Hepatocyte (in vitro differentiated cells): ENCODE data around the gene TXNDC16. TPM values are rescaled to one million over a fixed set of nuclear protein-coding genes. Genes with fewer than 3 reads are reported as not detected.

Experiments used
- DNase-seq: peaks from one replicate; pipeline ENCODE4 v3.0.0-alpha.2; 2016; ENCODE audit warnings: low spot score
- H2AFZ ChIP-seq: fragments of 200-600 bp; sonication (generic); 2 replicates; pipeline ENCODE4 v1.6.0; 2016; ENCODE audit warnings: antibody characterized with exemption, mild to moderate bottlenecking
- H3K27ac ChIP-seq: fragments of 200-600 bp; sonication (generic); 2 replicates; pipeline ENCODE4 v1.5.1; 2016; ENCODE audit warnings: mild to moderate bottlenecking
- H3K27me3 ChIP-seq: fragments of 200-600 bp; sonication (generic); 2 replicates; pipeline ENCODE4 v1.6.1; 2016
- H3K36me3 ChIP-seq: fragments of 200-600 bp; sonication (generic); replicated peaks from 2 replicates; pipeline ENCODE4 v1.5.1; 2016; ENCODE audit warnings: low read depth; ENCODE audit not compliant: insufficient read depth
- H3K4me1 ChIP-seq: fragments of 200-600 bp; sonication (generic); 2 replicates; pipeline ENCODE4 v1.5.1; 2016; ENCODE audit warnings: mild to moderate bottlenecking, moderate library complexity; ENCODE audit not compliant: insufficient read depth
- H3K4me2 ChIP-seq: fragments of 200-600 bp; sonication (generic); 2 replicates; pipeline ENCODE4 v1.6.0; 2016
- H3K4me3 ChIP-seq: fragments of 200-600 bp; sonication (generic); 2 replicates; pipeline ENCODE4 v1.5.1; 2016; ENCODE audit warnings: mild to moderate bottlenecking
- H3K79me2 ChIP-seq: fragments of 200-600 bp; sonication (generic); 2 replicates; pipeline ENCODE4 v1.6.0; 2017; ENCODE audit warnings: mild to moderate bottlenecking
- H3K9me2 ChIP-seq: fragments of 200-600 bp; sonication (generic); replicated peaks from 2 replicates; pipeline ENCODE4 v1.6.0; 2017; ENCODE audit warnings: mild to moderate bottlenecking; ENCODE audit not compliant: insufficient read depth
- H3K9me3 ChIP-seq: fragments of 200-600 bp; sonication (generic); 2 replicates; pipeline ENCODE4 v1.5.1; 2016; ENCODE audit warnings: low read depth, mild to moderate bottlenecking
- H4K20me1 ChIP-seq: fragments of 200-600 bp; sonication (generic); 2 replicates; pipeline ENCODE4 v1.6.0; 2016; ENCODE audit warnings: mild to moderate bottlenecking; ENCODE audit not compliant: insufficient read depth, poor library complexity, severe bottlenecking
- CTCF ChIP-seq: fragments of 200-600 bp; sonication (generic); IDR thresholded peaks from 2 replicates; pipeline ENCODE4 v1.5.1; 2016; ENCODE audit warnings: antibody characterized with exemption, mild to moderate bottlenecking; ENCODE audit not compliant: poor library complexity
- EZH2 ChIP-seq: fragments of 200-600 bp; sonication (generic); IDR thresholded peaks from 2 replicates; pipeline ENCODE4 v1.6.1; 2016; ENCODE audit warnings: antibody characterized with exemption, mild to moderate bottlenecking, borderline replicate concordance
- EZH2phosphoT487 ChIP-seq: fragments of 200-600 bp; sonication (generic); IDR thresholded peaks from one replicate; pipeline ENCODE4 v1.6.1; 2018; ENCODE audit warnings: antibody characterized with exemption, mild to moderate bottlenecking, low read depth, moderate library complexity; ENCODE audit not compliant: unreplicated experiment, severe bottlenecking
- WGBS: methylation state at CpG from one replicate; pipeline ENCODE4 v1.1.6; 2016; ENCODE audit warnings: low lambda C conversion rate; ENCODE audit errors: missing lambda C conversion rate; 5-methylcytosine and 5-hydroxymethylcytosine counted together
- polyA plus RNA-seq: library from polyadenylated mRNA; unstranded; fragments of >200 nt; fragmentation: Nextera tagmentation; extraction: Ambion mirVana; gene quantifications from 2 replicates; pipeline ENCODE4 v1.2.1, GENCODE V29; 2016
- total RNA-seq: library from RNA; depleted of rRNA; stranded (reverse); fragments of >200 nt; gene quantifications from 2 replicates; pipeline ENCODE4 v1.2.3, GENCODE V29; 2014

The TXNDC16 gene
- total and polyA plus RNA-seq, 2 experiments from 2014 or later = 5.0 to 14.2 TPM

- H3K27me3 ChIP-seq = no peaks in the 10 kb centered on the region
- no peak overlapping the region for H3K4me3 ChIP-seq
- no peaks in the 10 kb centered on the region for H3K4me1 ChIP-seq
- no peaks in the 10 kb centered on the region for H3K79me2 ChIP-seq
- WGBS = 96% methylated on average over 3 of the region's 3 CpGs
- no peaks in the 10 kb centered on the region for H3K36me3 ChIP-seq
- no peak overlapping the region for H3K4me2 ChIP-seq
- no peak overlapping the region for H2AFZ ChIP-seq
- H3K9me3 ChIP-seq = no peaks in the 10 kb centered on the region
- no peak for DNase-seq
- no peaks in the 10 kb centered on the region for H4K20me1 ChIP-seq
- no peaks in the 10 kb centered on the region for H3K9me2 ChIP-seq
- no peak overlapping the region for H3K27ac ChIP-seq
- TF ChIP-seq EZH2phosphoT487 (no peak), CTCF (no peak), EZH2 (no peak)
These were observed 16.0 kb downstream of the TXNDC16 start for GRCh38 chr14:52536269-52536668.

GRCh38 chr14:52531481-52531880 lies 20.8 kb downstream of the TXNDC16 start:
- TF ChIP-seq EZH2 = no peak
- no peak for TF ChIP-seq EZH2phosphoT487
- no peak for TF ChIP-seq CTCF
- Histone ChIP-seq H3K9me3 (no peaks in the 10 kb centered on the region), H3K4me1 (no peaks in the 10 kb centered on the region)

GRCh38 chr14:52527052-52527451 lies 25.3 kb downstream of the TXNDC16 start:
- H3K27ac ChIP-seq = no peak overlapping the region
- H3K9me2 ChIP-seq = no peaks in the 10 kb centered on the region
- H3K36me3 ChIP-seq = no peaks in the 10 kb centered on the region
- H2AFZ ChIP-seq = no peak overlapping the region
- no peak overlapping the region for H3K4me2 ChIP-seq
- 94% methylated on average over 4 of the region's 4 CpGs for WGBS
- no peak for DNase-seq
- no peaks in the 10 kb centered on the region for H3K4me1 ChIP-seq
- H3K27me3 ChIP-seq = no peaks in the 10 kb centered on the region
- no peaks in the 10 kb centered on the region for H4K20me1 ChIP-seq
- H3K79me2 ChIP-seq = no peaks in the 10 kb centered on the region
- TF ChIP-seq EZH2phosphoT487 = no peak
- TF ChIP-seq CTCF = no peak
- TF ChIP-seq EZH2 = no peak
- H3K4me3 ChIP-seq = no peak overlapping the region
- H3K9me3 ChIP-seq = no peaks in the 10 kb centered on the region

More at GRCh38 chr14:52531481-52531880, 20.8 kb downstream of the TXNDC16 start:
- Histone ChIP-seq H2AFZ (no peak overlapping the region), H3K9me2 (no peaks in the 10 kb centered on the region), H4K20me1 (no peaks in the 10 kb centered on the region), H3K27me3 (no peaks in the 10 kb centered on the region), H3K27ac (no peak overlapping the region), H3K4me3 (no peak overlapping the region), H3K4me2 (no peak overlapping the region), H3K36me3 (no peaks in the 10 kb centered on the region), H3K79me2 (no peaks in the 10 kb centered on the region)
- no peak for DNase-seq
